ENCODE measurements around the gene COBLL1. TPM values are rescaled to one million over a fixed set of nuclear protein-coding genes. Genes with fewer than 3 reads are reported as not detected.

The COBLL1 gene
- total RNA-seq, 1 donor from 2014 or later = 33.0 TPM

GRCh38 chr2:164752956-164753355 is 88.7 kb downstream of the COBLL1 start:
- DNase-seq (ENCODE audit: low read depth) = no peak
- TF ChIP-seq CTCF (conservative IDR thresholded peaks at IDR 0.05; ENCODE audit: low read depth, low read length) = no peak

DNA sequence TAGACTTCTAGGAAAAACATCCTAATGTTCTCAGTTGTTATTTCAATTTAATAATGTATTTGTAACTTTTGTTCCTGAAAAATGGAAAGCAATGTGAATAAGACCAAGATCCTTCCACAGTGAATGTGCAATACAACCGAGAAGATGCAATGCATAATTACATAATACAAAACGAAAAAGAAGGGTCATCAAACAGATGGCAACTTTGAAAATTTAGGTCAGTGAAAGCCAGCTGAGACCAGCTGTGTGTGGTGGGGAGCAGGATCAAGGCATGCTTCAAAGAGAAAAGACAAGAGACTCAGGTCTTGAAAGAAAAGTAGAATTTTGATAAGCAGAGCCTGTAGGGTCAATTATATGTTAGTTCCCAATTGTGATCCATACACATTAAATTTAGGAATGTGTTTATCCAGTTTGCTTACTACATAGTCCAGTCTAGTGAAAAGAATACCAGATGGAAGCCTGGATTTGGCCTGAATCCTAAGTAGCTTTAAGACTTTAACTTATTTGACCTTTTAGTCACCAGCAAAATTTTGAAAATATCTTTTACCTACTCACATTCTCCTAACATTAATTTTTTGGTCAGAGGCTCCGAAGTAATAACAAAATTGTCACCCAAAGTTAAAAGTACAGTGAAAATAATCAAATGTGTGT is 93.7 kb downstream of the COBLL1 start:
- no peak for DNase-seq (ENCODE audit: low read depth)
- no peak overlapping the region for H3K4me3 ChIP-seq (ENCODE audit: low read depth, low read length)
- TF ChIP-seq CTCF (conservative IDR thresholded peaks at IDR 0.05; ENCODE audit: low read depth, low read length) = no peak

More at GRCh38 chr2:164752956-164753355, 88.7 kb downstream of the COBLL1 start:
- no peak overlapping the region for H3K4me3 ChIP-seq (ENCODE audit: low read depth, low read length)

DNA sequence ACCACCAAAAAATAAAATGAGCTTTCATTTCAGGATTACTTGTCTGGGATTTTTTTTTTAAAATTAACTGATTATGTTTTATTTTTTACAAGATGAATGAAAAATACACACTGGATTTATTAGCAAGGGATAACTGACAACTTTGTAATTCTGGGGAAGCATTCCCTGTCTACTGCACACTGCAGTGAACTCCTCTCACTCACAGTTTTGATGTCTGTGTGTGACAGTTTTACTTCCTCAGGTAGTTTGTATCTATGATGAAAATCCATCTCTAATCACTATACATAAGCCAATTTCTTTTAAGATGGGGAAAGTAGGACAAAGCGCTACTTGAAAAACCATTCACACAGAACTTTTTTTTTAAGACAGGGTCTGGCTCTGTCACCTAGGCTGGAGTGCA is 94.5 kb downstream of the COBLL1 start:
- H3K4me3 ChIP-seq (ENCODE audit: low read depth, low read length) = peak overlapping the region; percentile 46
- TF ChIP-seq CTCF (conservative IDR thresholded peaks at IDR 0.05; ENCODE audit: low read depth, low read length) = no peak
- DNase-seq (ENCODE audit: low read depth) = no peak

DNA sequence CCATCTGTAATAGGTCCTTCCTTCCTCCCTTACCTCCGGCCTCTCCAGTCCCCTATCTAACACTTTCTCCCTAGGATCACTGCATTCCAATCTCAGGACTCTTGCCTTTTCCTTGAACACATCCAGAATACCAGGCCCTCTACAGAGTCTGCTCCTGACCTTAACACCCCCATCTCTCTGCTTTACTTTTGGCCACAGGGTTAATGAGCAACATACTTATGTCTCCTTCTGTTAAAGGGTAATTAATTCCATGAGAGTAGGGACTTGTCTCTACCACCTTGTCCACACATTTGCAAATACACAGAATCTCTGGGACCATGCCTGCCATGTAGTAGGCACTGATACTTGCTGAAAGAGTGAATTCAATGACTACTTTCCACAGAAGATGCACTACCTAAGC is 94.9 kb downstream of the COBLL1 start:
- no peak for TF ChIP-seq CTCF (conservative IDR thresholded peaks at IDR 0.05; ENCODE audit: low read depth, low read length)
- peak; percentile 63 for DNase-seq (ENCODE audit: low read depth)
- H3K4me3 ChIP-seq (ENCODE audit: low read depth, low read length) = peak overlapping the region; percentile 46

DNA sequence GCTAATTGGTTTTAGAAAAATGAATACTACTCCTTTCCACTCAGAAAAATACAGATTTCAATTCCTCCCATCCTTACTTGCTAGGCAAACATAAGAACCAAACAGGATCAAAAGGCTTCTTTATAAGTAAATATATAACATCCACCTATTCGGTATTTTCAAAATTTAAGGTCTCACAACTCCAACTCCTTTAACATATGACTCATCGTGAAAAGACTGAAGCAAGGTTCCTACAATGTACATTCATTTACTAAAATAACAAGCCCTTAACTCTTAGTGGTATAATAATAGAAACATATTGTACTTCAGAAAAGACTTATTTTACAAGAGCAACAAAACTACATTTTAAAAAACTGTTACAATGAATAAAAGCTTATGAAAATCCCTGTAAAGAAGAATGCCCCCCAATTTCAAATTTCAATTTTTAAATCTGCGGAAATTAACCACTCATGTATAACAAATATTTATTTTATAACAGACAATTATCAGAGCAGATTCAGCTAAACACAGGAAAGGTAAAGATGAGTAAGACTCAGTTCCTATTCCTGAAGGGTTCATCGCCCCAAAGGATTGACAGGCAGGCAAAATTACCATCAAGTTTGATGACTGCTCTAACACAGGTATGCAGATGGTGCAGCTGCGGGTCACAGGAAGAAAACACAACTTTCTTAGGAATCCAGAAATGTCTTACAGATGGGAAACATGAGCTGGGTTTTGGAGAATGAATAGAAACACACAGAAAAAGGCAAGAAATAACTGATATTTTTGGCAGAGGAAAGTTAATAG is 96.4 kb downstream of the COBLL1 start:
- no peak for DNase-seq (ENCODE audit: low read depth)
- peak overlapping the region; percentile 46 for H3K4me3 ChIP-seq (ENCODE audit: low read depth, low read length)
- no peak for TF ChIP-seq CTCF (conservative IDR thresholded peaks at IDR 0.05; ENCODE audit: low read depth, low read length)

DNA sequence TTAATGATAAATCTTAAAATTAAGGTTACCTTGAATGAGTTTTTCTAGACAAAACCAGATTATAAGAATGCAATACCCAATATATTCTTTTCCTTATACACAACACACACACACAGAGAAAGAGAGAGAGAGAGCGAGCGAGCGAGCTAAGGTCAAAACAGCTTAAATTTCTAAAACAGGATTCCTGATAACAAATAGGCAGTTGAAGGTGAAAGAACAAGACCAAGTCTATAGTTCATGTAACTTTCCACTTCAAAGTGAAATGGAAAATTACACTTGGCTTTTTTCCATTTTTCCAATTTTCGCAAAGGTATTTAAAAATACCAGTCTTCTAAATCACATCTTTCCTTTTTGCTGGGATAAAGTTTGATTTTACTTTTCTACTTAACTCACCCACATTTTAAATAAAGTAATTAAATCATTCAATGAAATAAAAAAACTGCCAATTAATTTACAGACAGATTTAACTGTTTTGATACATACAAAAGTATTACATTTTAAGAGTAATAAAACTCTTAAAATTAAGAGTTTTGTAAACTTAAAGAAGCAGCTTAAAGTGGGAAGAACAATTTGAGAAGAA is 98.8 kb downstream of the COBLL1 start:
- TF ChIP-seq CTCF (conservative IDR thresholded peaks at IDR 0.05; ENCODE audit: low read depth, low read length) = no peak
- no peak overlapping the region for H3K4me3 ChIP-seq (ENCODE audit: low read depth, low read length)
- no peak for DNase-seq (ENCODE audit: low read depth)

Data from epithelial cell of proximal tubule (primary cell).